GM21515 (cell line): Measurements from ENCODE around the gene FLNA.
A peak's percentile ranks its signal among the peaks of the same experiment; 100 is the strongest.

ENCODE experiments used
- ATAC-seq: cut with Tn5 transposase; IDR thresholded peaks from one replicate; pipeline ENCODE4 v1.9.1; 2021; ENCODE audit not compliant: unreplicated experiment

FLNA gene

DNA sequence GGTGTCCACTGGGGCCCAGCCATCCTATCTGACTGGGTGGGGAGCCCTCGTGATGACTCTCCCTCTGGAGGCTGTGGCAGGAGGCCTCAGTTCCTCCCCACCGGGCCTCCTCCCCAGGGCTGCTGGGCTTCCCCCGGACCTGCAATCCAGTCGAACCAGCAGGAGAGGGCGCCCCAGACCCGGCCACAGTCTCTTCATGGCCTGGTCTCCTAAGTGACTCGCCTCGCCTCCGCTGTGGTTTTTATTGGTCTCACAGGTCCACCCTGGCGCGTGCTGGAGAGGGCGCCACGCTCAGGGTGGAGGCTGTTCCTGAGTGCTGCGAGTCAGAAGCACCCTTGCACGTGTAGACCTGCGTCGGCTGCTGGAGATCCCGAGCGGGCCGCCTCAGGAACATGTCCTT is 30.8 kb downstream of the FLNA start:
- ATAC-seq, result peak; percentile 36

DNA sequence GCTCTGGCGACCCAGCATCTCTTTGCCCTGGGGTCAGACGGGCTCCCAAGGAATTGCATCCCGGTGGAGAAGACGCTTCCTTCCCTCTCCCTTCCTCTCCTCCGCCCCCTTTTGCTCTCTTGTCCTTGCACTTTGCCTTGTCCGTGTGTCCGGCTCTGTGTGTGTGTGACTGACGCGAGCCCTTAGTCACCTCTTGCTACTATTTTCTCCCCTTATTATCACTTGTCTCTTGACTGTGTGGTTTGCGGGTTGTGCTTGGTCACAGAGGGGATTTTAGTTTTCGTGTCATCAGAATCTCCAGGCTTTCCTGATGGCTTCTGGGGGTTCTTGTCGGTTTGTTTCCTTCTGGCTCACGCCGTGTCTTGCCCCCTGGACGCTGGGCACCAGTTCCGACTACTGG is 31.4 kb downstream of the FLNA start:
- peak; percentile 8 for ATAC-seq

DNA sequence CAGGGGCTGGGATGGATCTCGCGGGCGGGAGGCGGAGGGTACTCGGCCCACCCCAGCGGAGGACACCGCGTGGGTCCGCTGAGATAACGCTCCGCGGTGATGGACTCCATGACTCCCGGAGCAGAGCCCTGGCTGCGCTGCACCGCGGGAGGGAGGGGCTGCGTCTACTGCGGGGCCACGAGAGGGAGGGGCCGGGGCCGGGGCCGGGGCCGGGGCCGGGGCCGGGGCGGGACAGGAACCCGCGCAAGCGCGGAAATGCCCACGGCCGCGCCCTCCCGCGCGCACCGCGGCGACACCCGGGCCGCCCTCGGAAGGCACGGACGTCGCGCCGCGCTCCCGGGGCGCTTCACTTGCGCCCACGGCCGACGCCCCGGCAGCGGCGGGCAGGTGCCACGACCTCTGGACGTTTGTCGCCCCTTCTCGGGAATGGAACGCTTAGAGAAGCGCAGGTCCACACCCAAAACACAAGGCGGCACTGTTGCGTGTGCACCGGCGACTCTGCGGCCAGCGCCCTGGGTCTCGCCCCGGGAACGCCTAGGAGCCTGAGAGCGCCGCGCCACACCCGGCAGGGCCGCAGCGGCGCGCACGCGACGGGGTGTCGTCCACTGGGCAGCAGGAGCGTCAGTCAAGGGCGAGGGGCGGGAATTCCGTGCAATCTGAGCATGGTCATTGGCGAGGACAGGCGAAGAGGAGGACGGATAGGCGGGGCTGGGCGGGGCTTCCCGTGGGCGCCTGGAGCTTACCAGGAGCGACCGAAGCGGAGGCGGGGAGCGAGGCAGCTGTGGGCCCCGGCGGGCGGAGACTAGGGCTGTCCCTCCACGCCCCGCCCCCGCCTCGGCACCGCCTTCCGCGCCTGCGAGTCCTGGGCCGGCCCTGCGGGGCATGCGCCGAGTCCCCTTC is 32.8 kb downstream of the FLNA start:
- peak; percentile 73 for ATAC-seq

DNA sequence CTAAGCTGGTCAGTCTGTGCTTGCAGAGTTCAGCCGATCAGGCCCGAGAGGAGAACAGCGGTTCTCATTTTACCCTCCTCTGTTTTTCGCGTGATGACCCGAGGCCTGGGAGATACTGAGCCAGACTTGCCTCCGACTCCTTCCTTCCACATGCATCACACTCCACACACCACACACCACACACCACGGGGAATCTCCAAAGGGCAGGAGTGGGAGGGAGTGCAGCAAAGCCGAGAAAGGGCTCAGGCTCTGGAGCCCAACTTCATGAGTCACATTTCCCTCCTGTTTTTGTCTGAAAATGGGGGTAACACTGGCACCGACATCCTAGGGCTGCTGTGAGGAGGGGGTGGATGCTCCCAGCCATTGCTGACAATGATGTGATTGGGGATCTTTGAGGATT is 39.9 kb downstream of the FLNA start:
- no peak for ATAC-seq

DNA sequence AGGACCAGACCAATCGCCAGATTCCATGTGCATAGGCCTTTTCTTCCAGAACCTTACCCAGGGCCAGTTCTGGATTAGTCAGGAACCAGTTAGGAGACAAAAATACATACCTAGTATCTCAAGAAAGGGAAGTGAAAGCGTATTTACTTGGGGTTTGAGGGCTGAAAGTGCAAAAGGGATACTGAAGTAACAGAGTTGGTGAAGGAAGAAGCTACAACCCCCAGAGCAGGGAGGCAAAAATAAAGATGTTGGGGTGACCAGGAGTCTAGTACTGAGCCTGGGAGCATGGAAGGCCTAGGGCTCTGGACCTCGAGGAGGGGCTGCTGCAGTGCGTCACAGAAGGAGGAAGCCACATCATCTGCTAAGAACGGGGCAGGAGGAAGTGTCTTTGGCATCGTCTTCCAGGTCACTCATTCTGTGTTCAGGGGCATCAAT is 40.6 kb downstream of the FLNA start:
- no peak for ATAC-seq

DNA sequence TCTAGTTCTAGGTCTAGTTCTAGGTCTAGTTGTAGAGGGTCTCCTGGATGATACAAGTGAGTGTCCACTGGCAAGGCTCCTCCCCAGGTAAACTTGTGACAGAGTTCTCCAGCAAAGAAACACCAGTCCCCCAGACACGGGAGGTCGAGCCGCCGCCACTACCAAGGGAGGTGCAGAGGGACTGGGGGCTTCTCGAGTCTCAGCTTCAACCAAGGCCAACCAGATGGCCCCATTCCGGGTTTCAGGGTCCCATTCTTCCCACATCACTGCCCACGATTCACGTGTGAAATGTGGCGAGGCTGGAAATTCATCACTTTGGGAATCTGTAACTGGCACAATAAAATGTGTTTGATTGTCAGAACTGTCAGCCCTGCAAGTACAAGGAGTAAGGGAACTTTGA is 41.3 kb downstream of the FLNA start:
- ATAC-seq, result no peak

DNA sequence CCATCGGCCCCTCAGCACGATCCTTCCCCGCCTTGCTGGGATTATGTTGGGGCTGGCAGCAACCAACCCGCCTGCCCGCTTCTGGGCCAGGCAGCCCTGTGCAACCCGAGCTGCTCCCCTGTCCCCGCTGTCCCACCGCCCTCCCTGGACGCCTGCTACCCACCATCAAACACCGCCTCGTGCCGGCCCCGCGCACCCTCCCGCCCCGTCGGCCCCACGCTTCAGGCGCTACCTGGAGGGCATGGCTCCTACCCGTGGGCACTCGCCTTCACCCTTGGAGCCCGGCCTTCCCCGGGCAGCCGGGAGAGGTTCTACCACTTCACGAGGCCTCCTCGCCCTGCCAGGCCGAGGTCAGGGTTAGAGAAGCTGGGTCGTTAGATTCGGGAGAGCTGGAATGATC is 41.9 kb downstream of the FLNA start:
- no peak for ATAC-seq

DNA sequence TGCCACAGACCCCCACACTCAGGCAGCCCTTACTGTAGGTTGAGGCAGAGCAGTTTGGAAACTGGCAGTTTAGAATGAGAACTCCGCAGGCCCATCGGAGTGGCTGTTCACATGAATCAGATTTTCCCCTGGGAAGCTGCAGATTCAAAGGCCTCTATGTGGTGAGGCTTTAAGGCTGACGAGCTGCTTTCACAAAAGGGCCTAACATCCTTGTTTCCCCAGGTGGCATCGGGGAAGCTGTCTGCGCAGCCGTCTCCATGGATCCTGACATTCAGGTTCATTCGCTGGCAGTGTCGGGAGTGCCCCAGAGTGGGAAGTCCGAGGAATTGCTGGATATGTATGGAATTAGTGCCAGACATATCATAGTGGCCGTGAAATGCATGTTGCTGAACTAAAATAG is 45.1 kb downstream of the FLNA start:
- no peak for ATAC-seq

DNA sequence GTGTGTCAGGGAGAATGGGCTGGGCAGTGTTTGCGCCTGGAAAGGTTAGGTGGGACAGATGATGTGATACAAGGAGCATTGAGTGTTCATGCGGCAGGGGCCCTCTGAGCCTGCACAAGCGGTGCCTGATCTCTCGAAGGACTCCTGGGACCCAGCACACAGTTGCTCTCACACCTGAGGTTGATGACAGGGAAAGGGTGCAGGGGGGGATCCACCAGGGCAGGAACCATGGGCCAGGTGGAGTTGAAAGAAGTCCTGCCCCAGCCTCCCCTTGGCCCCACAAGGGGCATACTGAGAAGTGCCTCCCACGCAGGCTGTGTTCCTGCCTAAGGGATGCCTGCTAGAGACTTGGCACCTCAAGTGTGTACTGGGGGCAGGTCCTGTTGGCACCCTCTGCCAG is 45.8 kb downstream of the FLNA start:
- ATAC-seq, result no peak

DNA sequence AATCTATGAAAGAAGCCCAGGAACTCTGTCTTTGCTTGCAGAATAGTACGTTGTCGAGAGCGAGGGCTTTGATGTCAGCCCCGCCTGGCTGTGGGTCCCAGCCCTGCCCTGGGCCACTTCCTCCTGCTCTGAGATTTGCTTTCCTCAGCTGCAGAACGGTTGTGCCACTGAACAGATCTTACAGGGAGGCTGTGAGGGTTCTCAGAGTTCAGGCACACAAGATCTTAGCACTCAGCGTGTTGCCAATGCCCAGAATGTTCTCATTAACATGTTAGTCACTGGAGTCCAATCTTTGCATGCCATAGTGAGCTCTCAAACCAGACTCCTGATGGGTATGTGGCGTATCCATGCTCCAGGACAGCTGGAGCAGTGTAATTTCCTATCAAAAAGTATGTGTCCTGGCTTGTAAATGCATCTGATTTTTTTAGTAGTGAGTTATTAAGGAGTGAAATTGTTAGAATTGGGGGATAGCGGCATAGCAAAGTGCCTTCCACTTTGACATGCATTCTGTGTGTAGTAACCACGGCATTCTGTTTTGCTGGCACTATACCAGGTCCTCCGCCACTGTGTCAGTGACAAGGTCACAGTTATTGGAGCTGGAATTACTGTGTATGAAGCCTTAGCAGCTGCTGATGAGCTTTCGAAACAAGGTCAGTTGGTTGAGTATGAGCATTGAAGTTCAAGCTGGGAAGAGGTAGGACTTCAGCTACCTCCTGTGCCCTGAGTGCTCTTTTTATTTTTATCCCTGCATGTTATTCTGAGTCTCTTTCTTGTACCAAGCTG is 47.2 kb downstream of the FLNA start:
- ATAC-seq, result no peak

DNA sequence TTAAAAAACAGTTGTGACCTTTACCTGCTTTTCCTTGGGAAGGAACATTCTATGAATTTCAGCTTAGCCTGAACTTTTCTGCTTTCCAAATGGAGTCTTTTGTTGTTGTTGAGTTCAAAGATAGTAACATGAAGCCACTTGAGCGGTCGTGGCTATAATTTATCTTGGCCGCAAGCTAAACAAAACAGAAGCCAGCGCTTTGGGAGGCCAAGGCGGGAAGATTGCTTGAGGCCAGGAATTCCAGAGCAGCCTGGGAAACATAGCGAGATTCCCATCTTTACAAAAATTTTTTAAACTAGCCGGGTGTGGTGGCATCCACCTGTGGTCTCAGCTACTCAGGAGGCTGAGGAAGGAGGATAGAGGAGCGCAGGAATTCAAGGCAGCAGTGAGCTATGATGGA is 48.9 kb downstream of the FLNA start:
- no peak for ATAC-seq

DNA sequence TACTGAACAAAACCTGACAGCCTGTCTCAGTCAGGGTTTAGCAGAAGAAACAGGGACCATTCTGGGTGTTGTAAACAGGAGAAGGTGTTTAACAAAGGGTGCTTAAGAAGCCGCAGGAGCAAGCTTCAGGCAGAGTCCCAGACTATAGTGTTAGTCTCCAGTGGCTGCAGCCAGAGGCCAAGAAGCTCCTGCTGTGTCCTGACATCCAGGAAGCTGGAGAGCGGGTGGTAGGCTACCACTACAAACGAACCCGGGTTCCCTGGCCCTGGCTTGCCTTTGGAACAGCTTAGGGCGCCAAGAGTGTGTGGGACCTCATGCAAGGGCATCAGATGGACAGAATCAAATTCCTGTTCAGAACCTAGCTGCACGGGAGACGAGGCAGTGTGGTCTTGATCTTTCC is 50.9 kb downstream of the FLNA start:
- no peak for ATAC-seq

DNA sequence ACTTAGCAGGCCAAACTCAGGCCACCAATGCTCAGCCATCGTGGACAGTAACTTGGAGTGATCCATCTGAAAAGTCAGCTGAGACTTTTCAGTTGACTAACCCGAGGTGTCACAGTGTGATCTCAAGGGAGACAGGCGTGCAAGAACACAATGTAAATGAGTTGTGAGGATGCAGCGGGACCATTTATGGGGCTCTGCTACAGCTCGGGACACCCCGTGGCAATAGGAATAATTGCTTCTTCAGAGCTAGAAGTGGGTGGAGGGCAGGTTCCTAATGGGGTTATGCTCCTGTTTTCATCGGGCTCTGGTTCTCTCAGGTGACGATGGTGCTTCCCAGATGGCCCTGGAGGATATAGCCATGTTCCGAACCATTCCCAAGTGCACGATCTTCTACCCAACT is 51.5 kb downstream of the FLNA start:
- ATAC-seq, result no peak

DNA sequence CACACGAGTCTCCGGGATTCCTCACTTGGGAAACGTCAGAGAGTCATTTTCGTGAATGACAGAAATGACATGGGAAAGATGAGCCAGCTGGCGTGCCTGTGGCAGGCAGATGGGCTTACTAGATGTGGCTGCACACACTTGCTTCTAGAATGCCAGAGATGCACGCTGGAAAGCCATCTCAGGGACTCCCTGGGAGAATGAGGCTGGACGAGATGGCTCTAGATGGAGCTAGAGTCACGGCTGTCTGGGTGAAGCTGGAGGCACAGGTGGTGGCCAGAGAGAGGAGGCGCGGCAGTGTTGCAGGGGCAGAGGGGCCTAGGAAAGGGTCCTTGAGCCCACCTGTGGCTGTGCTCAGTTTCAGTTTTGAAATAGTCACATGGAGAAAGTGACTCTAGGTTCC is 52.8 kb downstream of the FLNA start:
- ATAC-seq, result no peak

DNA sequence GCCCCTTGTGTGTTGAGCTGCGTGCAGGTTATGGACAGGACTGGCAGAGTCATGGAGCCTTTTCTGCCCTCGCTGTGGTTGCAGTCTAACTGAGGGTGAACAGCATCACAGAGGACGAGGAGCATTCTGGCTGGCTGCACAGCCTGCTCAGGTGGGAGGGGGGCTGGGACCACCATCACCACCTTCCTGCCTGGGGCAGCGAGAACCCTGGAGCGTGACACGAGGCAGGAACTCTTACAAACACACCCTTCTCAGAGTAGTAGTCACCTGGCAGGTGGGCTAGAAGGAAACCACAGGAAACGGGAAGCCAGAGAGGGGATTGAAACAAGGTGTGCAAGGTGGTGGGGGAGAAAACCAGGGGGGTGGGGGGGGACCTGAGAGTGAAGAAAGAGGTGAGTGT is 53.3 kb downstream of the FLNA start:
- ATAC-seq, result no peak

DNA sequence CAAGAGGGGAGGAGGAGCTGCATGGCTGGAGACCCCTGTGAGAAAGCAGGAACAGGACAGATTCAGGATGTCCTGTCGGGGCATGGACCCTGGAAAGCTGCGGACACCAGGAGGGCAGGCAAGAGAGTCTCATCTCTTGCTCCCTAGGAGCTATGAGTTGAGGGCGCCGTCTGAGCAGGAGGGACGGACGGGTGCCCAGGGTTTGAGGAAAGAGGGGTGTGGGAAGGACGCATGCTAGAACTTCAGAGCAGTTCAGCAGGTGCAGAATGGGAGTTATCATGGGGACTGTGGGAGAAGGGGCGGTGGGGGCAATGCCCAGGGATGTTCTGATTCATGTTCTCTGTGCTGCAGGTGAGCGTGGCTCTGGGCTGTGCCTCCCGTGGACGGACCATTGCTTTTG is 54.0 kb downstream of the FLNA start:
- ATAC-seq, result no peak

DNA sequence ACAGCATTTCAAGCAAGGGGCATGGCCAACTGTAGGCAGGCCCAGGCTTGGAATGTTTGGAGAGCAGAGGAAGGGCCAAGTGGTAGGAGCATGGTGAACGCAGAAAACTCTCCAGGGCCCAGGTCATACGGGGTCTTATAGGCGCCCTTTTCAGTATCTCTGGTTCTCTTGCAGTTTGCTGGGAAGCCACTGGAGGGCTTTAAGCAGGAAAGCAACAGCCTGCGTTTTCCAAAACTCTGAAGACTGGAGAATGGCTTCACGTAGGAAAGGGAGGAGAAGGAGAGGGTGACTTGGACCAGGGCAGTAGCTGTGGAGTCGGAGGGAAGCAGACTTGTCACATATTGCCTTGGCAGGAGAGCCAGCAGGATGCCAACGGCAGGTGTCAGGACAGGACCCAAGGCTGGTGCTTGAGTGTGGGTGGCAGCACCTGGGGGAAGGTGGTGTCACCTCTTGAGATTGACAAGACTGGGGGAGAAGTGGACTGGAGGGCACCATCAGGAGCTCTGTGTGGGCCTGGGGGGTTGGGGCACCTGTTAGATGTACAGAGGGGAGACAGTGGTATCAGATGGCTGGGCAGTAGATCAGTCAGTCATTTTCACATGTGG is 56.9 kb downstream of the FLNA start:
- ATAC-seq, result no peak

DNA sequence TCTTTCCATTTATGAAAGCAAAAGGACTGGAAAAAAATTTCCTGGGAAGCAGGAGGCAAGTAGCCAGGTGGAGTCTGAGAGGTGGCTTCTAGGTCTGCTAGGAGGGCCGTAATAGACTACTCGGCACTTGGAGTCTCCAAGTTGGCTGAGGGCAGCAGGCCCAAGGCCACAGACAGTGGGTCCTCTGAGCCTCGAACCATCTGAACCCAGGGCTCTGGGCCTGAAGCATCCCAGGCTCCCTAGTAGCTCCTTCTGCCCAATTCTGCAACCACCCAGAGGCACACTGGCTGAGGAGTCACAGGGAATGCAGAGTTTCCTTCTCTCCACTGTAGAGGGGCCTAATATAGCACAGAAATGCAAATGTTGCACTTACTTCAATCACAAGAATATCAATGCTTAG is 59.0 kb downstream of the FLNA start:
- ATAC-seq, result no peak

DNA sequence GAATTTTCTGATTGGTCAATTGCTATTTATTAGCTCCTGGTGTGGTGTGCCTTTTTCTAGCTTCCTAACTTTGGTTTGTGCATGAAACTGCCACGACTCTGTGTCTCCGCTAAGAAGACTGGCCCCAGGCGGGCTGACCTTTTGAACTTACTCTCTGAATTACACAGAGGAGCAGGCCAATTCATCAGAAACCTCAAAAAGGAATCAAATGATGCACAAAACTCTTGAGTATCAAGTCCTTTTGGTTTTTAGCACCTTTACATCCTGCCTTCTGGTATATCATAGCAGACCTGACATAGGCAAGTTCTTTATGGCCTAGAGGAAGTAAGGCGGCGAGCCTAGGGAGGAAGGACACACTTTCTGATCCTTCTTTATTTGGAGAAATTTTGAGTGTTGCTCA is 61.3 kb downstream of the FLNA start:
- ATAC-seq, result no peak

DNA sequence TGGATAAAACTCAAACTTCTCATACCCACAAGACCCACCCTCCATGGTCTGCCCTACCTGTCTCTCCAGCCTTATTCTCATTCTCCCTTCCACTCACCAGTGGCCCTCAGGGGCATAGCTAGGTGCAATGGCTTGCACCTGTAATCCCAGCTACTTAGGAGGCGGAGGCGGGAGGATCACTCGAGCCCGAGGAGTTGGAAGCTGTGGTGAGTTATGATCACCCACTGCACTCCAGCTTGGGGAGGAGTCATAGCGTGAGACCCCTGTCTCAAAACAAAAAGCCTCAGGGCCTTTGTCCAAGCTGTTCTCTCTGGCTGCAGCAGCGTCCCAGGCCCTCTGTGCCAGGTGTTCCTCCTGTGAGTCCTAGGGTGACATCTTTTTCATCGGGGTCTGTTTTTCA is 62.3 kb downstream of the FLNA start:
- no peak for ATAC-seq

DNA sequence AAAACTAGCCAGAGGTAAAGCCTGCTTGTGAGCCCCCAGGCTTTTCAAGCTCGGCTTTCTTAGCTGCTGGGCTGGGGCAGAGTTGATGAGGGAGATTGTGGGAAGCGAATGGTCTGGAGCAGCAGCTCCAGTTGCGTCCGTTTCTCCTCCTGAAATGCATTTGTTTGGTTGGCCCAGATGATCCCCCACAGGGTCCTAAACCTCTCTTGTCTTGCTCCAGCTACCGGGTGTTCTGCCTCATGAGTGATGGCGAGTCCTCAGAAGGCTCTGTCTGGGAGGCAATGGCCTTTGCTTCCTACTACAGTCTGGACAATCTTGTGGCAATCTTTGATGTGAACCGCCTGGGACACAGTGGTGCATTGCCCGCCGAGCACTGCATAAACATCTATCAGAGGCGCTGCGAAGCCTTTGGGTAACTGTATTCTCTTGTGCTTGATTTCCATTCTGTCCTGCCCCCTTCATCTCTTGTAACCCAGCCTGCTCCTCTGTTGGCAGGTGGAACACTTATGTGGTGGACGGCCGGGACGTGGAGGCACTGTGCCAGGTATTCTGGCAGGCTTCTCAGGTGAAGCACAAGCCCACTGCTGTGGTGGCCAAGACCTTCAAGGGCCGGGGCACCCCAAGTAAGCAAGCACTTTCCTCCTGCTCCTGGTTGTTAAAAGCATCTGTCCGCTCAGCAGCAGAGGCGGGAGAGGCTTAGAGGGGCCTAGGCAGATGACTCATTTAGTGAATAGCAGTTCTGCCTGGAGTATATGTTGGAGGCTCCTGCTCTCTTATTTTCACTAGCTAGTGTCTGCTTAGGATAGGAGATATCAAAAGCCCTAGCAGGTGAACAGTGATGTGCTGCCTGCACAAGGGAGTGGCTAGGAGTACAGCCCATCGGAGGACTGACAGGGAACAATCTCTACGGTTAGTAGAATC is 63.6 kb downstream of the FLNA start:
- no peak for ATAC-seq
